CD4-positive, alpha-beta T cell treated with Interleukin-4 for 4 hours (primary cell): ENCODE results near the gene ZNF577.

ENCODE experiments used
- DNase-seq: peaks from one replicate; pipeline ENCODE4 v3.0.0-alpha.2; 2020

ZNF577 gene

GRCh38 chr19:51861870-51862622 is 25.7 kb downstream of the ZNF577 start:
- no peak for DNase-seq

- DNase-seq = no peak
These were observed 50.6 kb downstream of the ZNF577 start for GRCh38 chr19:51837145-51837544.

DNA sequence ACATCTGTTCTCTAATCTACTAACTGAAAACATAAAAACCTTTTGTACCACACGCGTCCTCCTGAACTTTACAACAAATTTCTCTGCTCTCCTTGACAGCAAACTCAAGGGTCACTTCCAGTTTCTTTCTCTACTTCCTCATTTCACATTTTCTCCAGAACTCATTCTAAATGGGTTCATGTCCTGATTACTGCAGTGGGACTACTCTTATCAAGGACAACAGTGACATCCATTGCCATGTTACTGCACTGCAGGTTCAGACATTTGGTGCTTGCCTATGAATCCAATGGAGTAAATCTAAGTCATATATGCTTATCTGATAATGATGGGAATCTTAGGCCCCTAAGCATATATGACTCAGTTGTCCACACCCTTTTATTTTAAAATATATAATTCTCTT is 57.5 kb downstream of the ZNF577 start:
- DNase-seq = peak; percentile 9

DNA sequence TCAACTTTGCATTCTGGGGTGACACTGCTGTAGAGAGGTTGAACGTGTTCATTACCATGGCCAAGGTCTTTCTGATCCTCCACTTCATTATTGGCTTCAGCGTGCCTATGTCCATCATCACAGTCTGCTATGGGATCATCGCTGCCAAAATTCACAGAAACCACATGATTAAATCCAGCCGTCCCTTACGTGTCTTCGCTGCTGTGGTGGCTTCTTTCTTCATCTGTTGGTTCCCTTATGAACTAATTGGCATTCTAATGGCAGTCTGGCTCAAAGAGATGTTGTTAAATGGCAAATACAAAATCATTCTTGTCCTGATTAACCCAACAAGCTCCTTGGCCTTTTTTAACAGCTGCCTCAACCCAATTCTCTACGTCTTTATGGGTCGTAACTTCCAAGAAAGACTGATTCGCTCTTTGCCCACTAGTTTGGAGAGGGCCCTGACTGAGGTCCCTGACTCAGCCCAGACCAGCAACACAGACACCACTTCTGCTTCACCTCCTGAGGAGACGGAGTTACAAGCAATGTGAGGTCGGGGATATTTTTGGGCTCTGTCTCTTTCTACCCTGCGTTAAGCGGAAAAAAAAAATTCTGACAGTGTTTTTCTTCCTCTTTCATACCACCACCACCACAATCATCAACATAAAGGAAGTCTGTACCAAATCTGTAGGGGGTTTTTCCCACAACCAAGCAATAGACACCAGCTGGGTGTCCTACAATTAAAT is 63.3 kb downstream of the ZNF577 start:
- peak; percentile 13 for DNase-seq

GRCh38 chr19:51822946-51823345 is 64.8 kb downstream of the ZNF577 start:
- DNase-seq = no peak

GRCh38 chr19:51822325-51822724 is 65.4 kb downstream of the ZNF577 start:
- no peak for DNase-seq

- DNase-seq = no peak
These were observed 65.8 kb downstream of the ZNF577 start for GRCh38 chr19:51821921-51822320.

GRCh38 chr19:51821456-51821855 is 66.3 kb downstream of the ZNF577 start:
- no peak for DNase-seq
